HepG2 (cell line): Measurements from ENCODE around the gene HNRNPF. TPM values are rescaled to one million over a fixed set of nuclear protein-coding genes. Genes with fewer than 3 reads are reported as not detected.
A peak's percentile ranks its signal among the peaks of the same experiment; 100 is the strongest.

Experiments
- E2F5 ChIP-seq: sonication (generic); formaldehyde crosslinking; conservative IDR thresholded peaks from 2 replicates; pipeline ENCODE4 v1.4.0; 2020; ENCODE audit warnings: missing genetic modification reagents
- ETV5 ChIP-seq: IDR thresholded peaks from 2 replicates; pipeline ENCODE4 v1.6.1; 2018; ENCODE audit warnings: missing biosample characterization, missing genetic modification reagents, inconsistent platforms, borderline replicate concordance
- FOXK2 ChIP-seq: fragments of 450-650 bp; IDR thresholded peaks from 2 replicates; pipeline ENCODE4 v1.6.1; 2016
- GATAD1 ChIP-seq: IDR thresholded peaks from 2 replicates; pipeline ENCODE4 v1.6.1; 2016; ENCODE audit warnings: missing genetic modification reagents, missing compliant biosample characterization
- IRF2 ChIP-seq: IDR thresholded peaks from 2 replicates; pipeline ENCODE4 v1.6.1; 2018; ENCODE audit warnings: missing genetic modification reagents, missing compliant biosample characterization
- JARID2 ChIP-seq: sonication (generic); formaldehyde crosslinking; IDR thresholded peaks from 2 replicates; pipeline ENCODE4 v1.8.1; 2023; ENCODE audit warnings: missing genetic modification reagents, inconsistent platforms; ENCODE audit not compliant: insufficient replicate concordance
- KDM6A ChIP-seq: IDR thresholded peaks from 2 replicates; pipeline ENCODE4 v1.6.1; 2016; ENCODE audit warnings: low read depth
- LCORL ChIP-seq, 2 experiments: fragments of 450-650 bp in 1 of 2; sonication (generic) in 1 of 2; formaldehyde crosslinking in 1 of 2; IDR thresholded peaks; 2 replicates each; pipeline versions ENCODE4 v1.5.0 to v1.6.1; 2017 to 2020; ENCODE audit warnings: antibody characterized with exemption in 1 of 2, missing genetic modification reagents in 1 of 2
- MTERF4 ChIP-seq: sonication (generic); formaldehyde crosslinking; IDR thresholded peaks from 2 replicates; pipeline ENCODE4 v1.8.0; 2023; ENCODE audit warnings: mild to moderate bottlenecking, missing genetic modification reagents
- NCOA5 ChIP-seq: sonication (generic); formaldehyde crosslinking; IDR thresholded peaks from 2 replicates; pipeline ENCODE4 v1.4.0; 2020; ENCODE audit warnings: missing genetic modification reagents
- NR3C1 ChIP-seq: sonication (generic); formaldehyde crosslinking; IDR thresholded peaks from 2 replicates; pipeline ENCODE4 v1.4.0; 2020; ENCODE audit warnings: missing genetic modification reagents
- SKIL ChIP-seq: sonication (generic); formaldehyde crosslinking; IDR thresholded peaks from 2 replicates; pipeline ENCODE4 v1.8.0; 2022; ENCODE audit warnings: missing genetic modification reagents, mild to moderate bottlenecking, moderate library complexity, borderline replicate concordance
- SNAPC2 ChIP-seq: sonication (generic); formaldehyde crosslinking; IDR thresholded peaks from 2 replicates; pipeline ENCODE4 v1.8.1; 2022; ENCODE audit warnings: mild to moderate bottlenecking, missing genetic modification reagents
- SPEN ChIP-seq: sonication (generic); formaldehyde crosslinking; IDR thresholded peaks from 2 replicates; pipeline ENCODE4 v1.5.1; 2020; ENCODE audit warnings: low read depth, mild to moderate bottlenecking, missing genetic modification reagents
- SRSF4 ChIP-seq: fragments of 200-400 bp; formaldehyde crosslinking; IDR thresholded peaks from one replicate; pipeline ENCODE4 v1.6.1; 2018; ENCODE audit warnings: mild to moderate bottlenecking, low read depth, low read length, moderate library complexity; ENCODE audit not compliant: poor library complexity, severe bottlenecking
- SRSF9 ChIP-seq: fragments of 200-400 bp; formaldehyde crosslinking; IDR thresholded peaks from 2 replicates; pipeline ENCODE4 v1.6.1; 2018; ENCODE audit warnings: borderline replicate concordance, mild to moderate bottlenecking, low read depth, low read length; ENCODE audit not compliant: insufficient read depth, poor library complexity, severe bottlenecking
- STAG1 ChIP-seq: sonication (generic); formaldehyde crosslinking; IDR thresholded peaks from 2 replicates; pipeline ENCODE4 v1.4.0; 2020; ENCODE audit warnings: missing genetic modification reagents
- YY1 ChIP-seq: IDR thresholded peaks from 2 replicates; pipeline ENCODE4 v1.6.1; 2011; ENCODE audit warnings: low read length, low read depth, moderate library complexity, mild to moderate bottlenecking; ENCODE audit not compliant: insufficient read depth, insufficient replicate concordance
- ZBTB20 ChIP-seq: sonication (generic); formaldehyde crosslinking; IDR thresholded peaks from 2 replicates; pipeline ENCODE4 v1.8.1; 2023; ENCODE audit warnings: missing genetic modification reagents, low read depth, mild to moderate bottlenecking, borderline replicate concordance
- ZFP41 ChIP-seq: sonication (generic); formaldehyde crosslinking; IDR thresholded peaks from 2 replicates; pipeline ENCODE4 v1.4.0; 2020; ENCODE audit warnings: mild to moderate bottlenecking, missing genetic modification reagents, borderline replicate concordance
- ZIK1 ChIP-seq: sonication (generic); formaldehyde crosslinking; IDR thresholded peaks from 2 replicates; pipeline ENCODE4 v1.5.0; 2020; ENCODE audit warnings: mild to moderate bottlenecking, low read depth, missing genetic modification reagents, borderline replicate concordance
- ZNF331 ChIP-seq: sonication (generic); formaldehyde crosslinking; IDR thresholded peaks from 2 replicates; pipeline ENCODE4 v1.4.0; 2020; ENCODE audit warnings: missing genetic modification reagents
- ZNF414 ChIP-seq: sonication (generic); formaldehyde crosslinking; IDR thresholded peaks from 2 replicates; pipeline ENCODE4 v1.5.0; 2020; ENCODE audit warnings: missing genetic modification reagents
- polyA plus RNA-seq, 8 experiments: library from polyadenylated mRNA; depleted of rRNA in 3 of 8; stranded (reverse) in 7 of 8; unstranded in 1 of 8; fragments of >200 nt; fragmentation: Illumina TruSeq in 4 of 8; extraction: Trizol in 4 of 8; gene quantifications; 2 replicates each; pipeline versions ENCODE4 v1.2.1 to v1.2.3, GENCODE V29; 2011 to 2016; ENCODE audit warnings: low read depth in 4 of 8, missing spikeins in 1 of 8, mixed read lengths in 1 of 8; ENCODE audit not compliant: insufficient read depth in 1 of 8
- total RNA-seq, 5 experiments: library from RNA; depleted of rRNA; stranded (reverse); fragments of >200 nt; fragmentation: Illumina TruSeq; extraction: Trizol; gene quantifications; 2 replicates each; pipeline ENCODE4 v1.2.3, GENCODE V29; 2016; ENCODE audit warnings: low read depth in 1 of 5

The HNRNPF gene
- total and polyA plus RNA-seq, 2 of the 13 experiments (the other 11 are each of a cell fraction or from before 2014, with no cell fraction given), result 166 to 308 TPM

GRCh38 chr10:43376828-43377423 is 32.1 kb downstream of the HNRNPF start (continued):
- TF ChIP-seq SRSF4 (no peak), SKIL (CRISPR knock-in tag) (no peak), ETV5 (CRISPR knock-in tag) (no peak), NR3C1 (CRISPR knock-in tag) (no peak), YY1 (no peak), ZNF414 (CRISPR knock-in tag) (0 out of 2 replicates have a peak, but pooled peaks have one; percentile 7), STAG1 (CRISPR knock-in tag) (peak; percentile 54), ZNF331 (CRISPR knock-in tag) (no peak), ZBTB20 (CRISPR knock-in tag) (no peak), SNAPC2 (CRISPR knock-in tag) (no peak), KDM6A (CRISPR knock-in tag) (no peak), MTERF4 (no peak), SRSF9 (no peak), JARID2 (CRISPR knock-in tag) (no peak), ZIK1 (CRISPR knock-in tag) (no peak), LCORL (IDR thresholded peaks at IDR 0.05) (no peak), LCORL (CRISPR knock-in tag; IDR thresholded peaks at IDR 0.05) (no peak), FOXK2 (no peak), IRF2 (CRISPR knock-in tag) (no peak), E2F5 (CRISPR knock-in tag) (no peak), ZFP41 (no peak), GATAD1 (CRISPR knock-in tag) (no peak), SPEN (no peak), NCOA5 (CRISPR knock-in tag) (no peak)
